Right lobe of liver (tissue), 6 donors: Measurements from ENCODE around the gene FCGR3B. TPM values are rescaled to one million over a fixed set of nuclear protein-coding genes. Genes with fewer than 3 reads are reported as not detected.
"Not testable (repeated sequence)": the region's sequence is repeated elsewhere in the genome, so short reads cannot be mapped to it uniquely, and the experiment has no call there.

Experiments used
- ATAC-seq, 4 donors: fragments of 200-7000 bp; cut with Tn5 transposase; one replicate each; pipeline ENCODE4 v1.9.1; 2020; ENCODE audit warnings: mild to moderate bottlenecking in 4 of 4, moderate library complexity in 4 of 4
- DNase-seq, 3 donors: peaks; one replicate each; pipeline ENCODE4 v3.0.0-alpha.2; 2020
- H3K27ac ChIP-seq, 3 donors: fragments of 200-600 bp; one replicate each; pipeline ENCODE4 v1.8.0; 2022
- H3K27me3 ChIP-seq, 2 donors: fragments of 200-600 bp; one replicate each; pipeline ENCODE4 v1.8.0; 2022
- H3K36me3 ChIP-seq, 4 donors: fragments of 200-600 bp; sonication (generic) in 1 of 4; one replicate each; pipeline versions ENCODE4 v1.5.1 to v1.8.0; 2017 to 2022; ENCODE audit warnings: control low read depth in 1 of 4
- H3K4me1 ChIP-seq, 4 donors: fragments of 200-600 bp; sonication (generic) in 1 of 4; one replicate each; pipeline versions ENCODE4 v1.5.1 to v1.8.0; 2017 to 2022; ENCODE audit warnings: control low read depth in 1 of 4
- H3K4me3 ChIP-seq, 3 donors: fragments of 200-600 bp; one replicate each; pipeline ENCODE4 v1.8.0; 2022
- H3K9me3 ChIP-seq, 4 donors: fragments of 200-600 bp; sonication (generic) in 1 of 4; one replicate each; pipeline versions ENCODE4 v1.5.1 to v1.8.0; 2017 to 2022; ENCODE audit warnings: control low read depth in 1 of 4
- POLR2A ChIP-seq: fragments of 450-650 bp; IDR thresholded peaks from one replicate; pipeline ENCODE4 v1.6.1; 2017; ENCODE audit warnings: antibody characterized with exemption, mild to moderate bottlenecking
- WGBS: methylation state at CpG from one replicate; pipeline ENCODE4 v1.1.6; 2018; ENCODE audit warnings: low coverage, low lambda C conversion rate; ENCODE audit not compliant: insufficient coverage; ENCODE audit errors: missing lambda C conversion rate; 5-methylcytosine and 5-hydroxymethylcytosine counted together
- intact Hi-C, 2 donors: fragments of 100-400 bp; cut with DNase I; formaldehyde crosslinking; loops; one replicate each; pipeline versions ENCODE4 v1.11.2 to v1.14.1; 2022
- long read RNA-seq: library from polyadenylated mRNA; unstranded; transcript quantifications from one replicate; pipeline ENCODE4 v2.0.0, GENCODE V29; 2019
- total RNA-seq, 6 experiments: library from RNA; depleted of rRNA in 2 of 6; stranded (reverse); fragments of >200 nt in 2 of 6; fragmentation: NEBNext Ultra II Directional in 3 of 6; extraction: Animal tissue kit (Norgen Biotek cat#: 25700) in 3 of 6; gene quantifications; one replicate each; pipeline versions ENCODE4 v1.1.0 to v1.2.4, GENCODE V29; 2016 to 2023
- TF ChIP-seq, protein P1 (sequence below), 4 donors: fragments of 200-600 bp in 3 of 4; fragments of 450-650 bp in 1 of 4; IDR thresholded peaks; one replicate each; pipeline versions ENCODE4 v1.5.1 to v1.8.0; 2016 to 2022; ENCODE audit warnings: antibody characterized with exemption in 4 of 4, mild to moderate bottlenecking in 2 of 4
- donor health status: DM: no; HTN: yes; CAD: no.
- donor health status: DM: no; HTN: no; CAD: no.
- donor health status: DM: no; HTN: no; CAD: no.
- donor health status: DM: no; HTN: yes; CAD: no.
- donor health status: DM: no; HTN: yes; CAD: no.

Gene FCGR3B
- total RNA-seq: 10 to 100 TPM in 1 of 6 experiments, 1 to 10 TPM in 5; 1.7 to 14.3 (median 3.6) TPM
- long read RNA-seq: 0 reads

DNA sequence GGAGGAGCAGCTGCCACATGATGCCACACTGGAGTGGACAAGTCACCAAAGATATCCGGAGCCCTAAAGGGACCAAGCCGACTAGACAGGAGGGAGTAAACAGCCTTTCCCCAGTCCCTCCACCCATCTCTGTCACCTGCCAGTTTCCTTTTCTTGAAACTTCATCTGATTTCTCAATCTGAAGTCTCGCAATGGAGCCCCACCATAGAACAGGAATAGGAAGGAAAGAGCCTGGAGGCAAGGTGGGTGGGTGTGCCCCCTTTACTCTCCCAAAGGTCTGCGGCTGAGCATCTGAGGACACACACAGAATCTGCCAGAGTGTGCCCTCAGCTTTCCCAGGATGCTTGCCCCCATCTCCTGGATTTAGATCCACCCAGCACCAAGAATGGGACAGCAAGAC lies at the start of gene FCGR3B:
Gene FCGR3B, minus strand, starts transcription at position 101 of the 400 bp plus-strand sequence. Its CDS starts 82 bp downstream, at position 19.
- no peak within 1 kb of the TSS for H3K27ac ChIP-seq

DNA sequence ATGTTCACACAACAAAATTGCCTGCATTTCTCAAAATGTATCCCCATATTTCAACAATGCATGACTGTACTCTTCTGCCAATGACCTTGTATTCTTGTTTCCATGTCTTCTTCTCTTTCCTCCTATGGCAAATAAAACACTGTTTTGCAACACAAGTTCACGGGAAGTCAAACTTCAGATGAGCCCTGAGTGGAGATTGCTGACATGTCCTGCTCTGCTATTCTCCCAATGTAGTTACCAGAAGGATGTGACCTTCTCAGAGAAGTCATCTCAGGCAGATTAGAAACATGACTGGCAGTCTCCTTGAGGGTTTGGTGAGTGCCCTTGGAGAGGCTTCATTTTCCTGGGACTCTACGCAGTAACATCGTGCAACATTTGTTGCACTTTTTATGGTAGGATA lies 47.5 kb upstream of the FCGR3B start:
- H3K9me3 ChIP-seq: no peaks in the 10 kb centered on the region
- H3K4me1 ChIP-seq: peaks cover 0 to 28% (median 6%) of the 10 kb centered on the region in 4 donors
- no peaks in the 10 kb centered on the region for H3K27me3 ChIP-seq
- TF ChIP-seq POLR2A: no peak
- TF ChIP-seq, protein P1, sequence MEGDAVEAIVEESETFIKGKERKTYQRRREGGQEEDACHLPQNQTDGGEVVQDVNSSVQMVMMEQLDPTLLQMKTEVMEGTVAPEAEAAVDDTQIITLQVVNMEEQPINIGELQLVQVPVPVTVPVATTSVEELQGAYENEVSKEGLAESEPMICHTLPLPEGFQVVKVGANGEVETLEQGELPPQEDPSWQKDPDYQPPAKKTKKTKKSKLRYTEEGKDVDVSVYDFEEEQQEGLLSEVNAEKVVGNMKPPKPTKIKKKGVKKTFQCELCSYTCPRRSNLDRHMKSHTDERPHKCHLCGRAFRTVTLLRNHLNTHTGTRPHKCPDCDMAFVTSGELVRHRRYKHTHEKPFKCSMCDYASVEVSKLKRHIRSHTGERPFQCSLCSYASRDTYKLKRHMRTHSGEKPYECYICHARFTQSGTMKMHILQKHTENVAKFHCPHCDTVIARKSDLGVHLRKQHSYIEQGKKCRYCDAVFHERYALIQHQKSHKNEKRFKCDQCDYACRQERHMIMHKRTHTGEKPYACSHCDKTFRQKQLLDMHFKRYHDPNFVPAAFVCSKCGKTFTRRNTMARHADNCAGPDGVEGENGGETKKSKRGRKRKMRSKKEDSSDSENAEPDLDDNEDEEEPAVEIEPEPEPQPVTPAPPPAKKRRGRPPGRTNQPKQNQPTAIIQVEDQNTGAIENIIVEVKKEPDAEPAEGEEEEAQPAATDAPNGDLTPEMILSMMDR (IDR thresholded peaks at IDR 0.05): no peak
- H3K36me3 ChIP-seq: no peaks in the 10 kb centered on the region
- ATAC-seq: peak; percentile 11 to 58 (median 38)
- no peak for DNase-seq
- intact Hi-C loops: no loop called here
- H3K4me3 ChIP-seq: no peak overlapping the region
- no peak overlapping the region for H3K27ac ChIP-seq
- WGBS: 66% methylated on average over 3 of the region's 3 CpGs

More for the DNA sequence above, at the start of gene FCGR3B:
- no peaks in the 10 kb centered on the region for H3K36me3 ChIP-seq
- no peak for ATAC-seq
- H3K4me3 ChIP-seq: no peak within 1 kb of the TSS
- H3K9me3 ChIP-seq: no peaks in the 10 kb centered on the region
- intact Hi-C loops: no loop called here
- no peaks in the 10 kb centered on the region for H3K4me1 ChIP-seq
- no peaks in the 10 kb centered on the region for H3K27me3 ChIP-seq
- no peak for DNase-seq
- TF ChIP-seq, protein P1 (IDR thresholded peaks at IDR 0.05): no peak
- TF ChIP-seq POLR2A: no peak
- 86% methylated on average over 2 of the region's 4 CpGs for WGBS

DNA sequence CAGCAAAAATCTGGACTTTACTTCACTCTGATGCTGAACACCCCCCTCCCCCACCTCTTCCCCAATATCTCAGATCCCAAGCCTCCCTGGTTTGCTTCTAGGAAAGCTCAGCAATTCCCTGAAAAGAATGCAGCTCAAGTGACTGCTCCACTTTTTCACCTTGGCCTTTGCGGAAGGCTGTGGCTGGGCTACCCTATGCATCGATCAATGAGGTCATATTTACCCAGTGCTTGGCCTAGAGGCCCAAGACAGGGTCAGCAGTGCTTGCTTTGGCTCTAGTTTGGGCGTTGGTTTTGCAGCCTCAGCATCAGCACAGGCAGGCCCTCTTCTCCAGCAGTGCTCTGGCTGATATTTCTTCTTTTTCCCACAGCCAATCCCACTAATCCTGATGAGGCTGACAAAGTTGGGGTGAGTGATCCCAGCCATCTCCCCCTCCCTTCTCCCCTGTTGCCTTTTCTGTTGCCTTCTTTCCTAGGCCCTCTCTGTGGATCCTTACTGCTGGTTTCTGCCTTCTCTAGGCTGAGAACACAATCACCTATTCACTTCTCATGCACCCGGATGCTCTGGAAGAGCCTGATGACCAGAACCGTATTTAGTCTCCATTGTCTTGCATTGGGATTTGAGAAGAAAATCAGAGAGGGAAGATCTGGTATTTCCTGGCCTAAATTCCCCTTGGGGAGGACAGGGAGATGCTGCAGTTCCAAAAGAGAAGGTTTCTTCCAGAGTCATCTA lies 46.1 kb upstream of the FCGR3B start:
- Histone ChIP-seq H3K36me3 (no peaks in the 10 kb centered on the region), H3K9me3 (no peaks in the 10 kb centered on the region), H3K27ac (no peak overlapping the region), H3K4me3 (no peak overlapping the region), H3K27me3 (no peaks in the 10 kb centered on the region), H3K4me1 (peaks cover 0 to 28% (median 6%) of the 10 kb centered on the region in 4 donors)
- peak; percentile 93 to 98 (median 96) for ATAC-seq
- DNase-seq: peak; percentile 51 to 72 (median 72)
- 38% methylated on average over 4 of the region's 5 CpGs for WGBS
- TF ChIP-seq, protein P1 (IDR thresholded peaks at IDR 0.05): no peak
- TF ChIP-seq POLR2A: no peak
- intact Hi-C loops: no loop called here

DNA sequence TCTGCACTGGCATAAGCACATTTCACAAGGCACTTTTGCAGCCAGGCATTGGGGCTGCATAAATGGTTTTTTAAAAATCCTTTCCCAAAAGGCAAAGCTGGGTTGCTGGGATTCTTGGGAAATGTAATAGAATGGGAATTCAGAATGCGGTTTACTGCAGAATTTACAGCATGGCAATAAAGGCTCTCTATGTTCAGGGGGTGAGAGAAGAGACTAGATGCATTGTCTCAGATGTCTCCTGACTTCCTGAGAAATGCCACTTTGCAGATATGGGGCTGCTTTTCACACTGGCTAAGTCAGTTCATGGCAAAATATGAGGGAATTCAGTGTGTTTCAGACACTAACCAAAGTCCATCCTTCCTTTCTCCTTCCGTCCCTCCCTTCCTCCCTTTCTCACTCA lies 45.5 kb upstream of the FCGR3B start:
- ATAC-seq: no peak
- no peaks in the 10 kb centered on the region for H3K9me3 ChIP-seq
- H3K27ac ChIP-seq: no peak overlapping the region
- TF ChIP-seq, protein P1 (IDR thresholded peaks at IDR 0.05): no peak
- TF ChIP-seq POLR2A: no peak
- intact Hi-C loops: no loop called here
- DNase-seq: no peak
- no peaks in the 10 kb centered on the region for H3K27me3 ChIP-seq
- no peaks in the 10 kb centered on the region for H3K36me3 ChIP-seq
- WGBS: 54% methylated on average over 2 of the region's 2 CpGs
- peaks cover 0 to 28% (median 6%) of the 10 kb centered on the region in 4 donors for H3K4me1 ChIP-seq
- H3K4me3 ChIP-seq: no peak overlapping the region

DNA sequence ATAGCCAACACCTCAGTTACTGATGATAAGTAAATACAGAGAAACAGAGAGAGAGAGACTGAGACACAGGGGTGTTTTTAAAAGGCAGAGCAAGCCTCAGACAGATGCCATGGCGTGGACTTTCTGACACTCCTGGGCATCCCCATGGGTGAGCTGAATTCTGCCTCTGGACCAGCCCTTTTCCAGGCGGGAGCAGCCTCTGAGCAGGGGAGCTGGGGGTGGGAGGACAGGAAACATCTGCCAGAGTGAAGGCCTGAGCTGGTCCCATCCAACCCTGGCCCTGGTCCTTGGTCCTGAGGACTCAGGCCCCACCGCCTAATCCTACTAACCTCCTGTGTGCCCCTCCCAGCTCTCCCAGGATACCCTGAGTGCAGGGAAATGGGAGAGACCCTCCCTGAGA lies 43.9 kb upstream of the FCGR3B start:
- ATAC-seq, H3K36me3 ChIP-seq, H3K27me3 ChIP-seq, intact Hi-C loops, H3K4me3 ChIP-seq, DNase-seq, H3K27ac ChIP-seq, H3K9me3 ChIP-seq: not testable (repeated sequence)
- WGBS: no CpG with 5 or more reads among the region's 3 CpGs
- peaks cover 0 to 28% (median 6%) of the 10 kb centered on the region in 4 donors for H3K4me1 ChIP-seq

DNA sequence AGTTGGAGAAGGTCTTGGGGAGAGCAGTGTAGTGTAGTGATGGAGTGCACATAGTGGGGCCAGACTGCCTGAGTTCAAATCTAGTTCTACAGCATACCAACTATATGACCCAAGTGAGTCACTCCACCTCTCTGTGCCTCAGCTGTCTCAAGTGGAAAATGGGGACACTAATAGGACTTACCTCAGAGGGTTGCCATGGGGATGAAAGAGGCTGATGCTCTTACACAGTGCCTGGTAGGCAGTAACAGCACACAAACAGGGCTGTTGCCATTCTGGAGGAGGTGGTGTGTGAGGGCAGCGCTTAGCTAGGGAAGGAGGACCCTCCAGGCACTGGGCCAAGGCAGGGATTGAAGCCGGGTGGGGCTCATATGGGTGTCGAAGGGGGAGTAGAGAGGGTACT lies 43.5 kb upstream of the FCGR3B start:
- H3K4me3 ChIP-seq, H3K36me3 ChIP-seq, H3K27me3 ChIP-seq, H3K9me3 ChIP-seq, DNase-seq, H3K27ac ChIP-seq, intact Hi-C loops, ATAC-seq: not testable (repeated sequence)
- 86% methylated on average over 2 of the region's 3 CpGs for whole genome bisulfite sequencing
- peaks cover 0 to 28% (median 6%) of the 10 kb centered on the region in 4 donors for H3K4me1 ChIP-seq

DNA sequence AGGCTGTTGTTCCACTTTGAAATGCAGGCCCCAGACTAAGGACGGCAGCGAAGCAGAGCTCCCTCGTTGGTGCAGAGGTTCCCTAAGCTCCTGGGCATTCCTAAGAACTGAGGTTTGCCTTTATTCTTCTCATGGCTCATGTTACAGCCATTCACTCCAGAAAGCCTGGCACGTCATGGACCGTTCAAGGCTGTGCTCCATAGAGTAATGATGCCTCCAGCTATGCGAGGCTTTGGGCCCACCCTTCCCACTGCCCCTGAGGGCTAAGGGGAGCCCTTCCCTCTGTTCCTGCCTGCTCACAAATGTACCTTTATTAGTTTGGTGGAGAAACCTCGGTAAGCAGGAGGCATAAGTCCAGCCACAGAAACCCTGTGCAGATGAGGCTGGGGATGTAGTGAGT lies 42.5 kb upstream of the FCGR3B start:
- H3K36me3 ChIP-seq, H3K4me3 ChIP-seq, H3K27me3 ChIP-seq, H3K9me3 ChIP-seq, intact Hi-C loops, ATAC-seq, DNase-seq, H3K27ac ChIP-seq: not testable (repeated sequence)
- WGBS: no CpG with 5 or more reads among the region's 7 CpGs
- H3K4me1 ChIP-seq: peaks cover 0 to 23% (median 6%) of the 10 kb centered on the region in 4 donors
